HEK293 (cell line): ENCODE data around the gene SLAMF8.
A peak's percentile ranks its signal among the peaks of the same experiment; 100 is the strongest.

Experiments used
- CTCF ChIA-PET: fragments of 350-600 bp; formaldehyde crosslinking; extraction: SDS; loops from one replicate; lab custom pipeline; 2021; ENCODE audit warnings: antibody characterized with exemption; lab: Yijun Ruan, JAX
- POLR2A ChIA-PET: fragments of 300-600 bp; formaldehyde crosslinking; extraction: SDS; loops from one replicate; lab custom pipeline; 2020; ENCODE audit warnings: antibody characterized with exemption, inconsistent platforms; lab: Yijun Ruan, JAX
- H3K27ac ChIP-seq: fragments of 200-500 bp; sonication (Bioruptor generic); 2 replicates; pipeline ENCODE4 v1.5.1; 2014; ENCODE audit warnings: low read depth, low read length, control low read depth, inconsistent platforms; ENCODE audit errors: extremely low read depth
- H3K36me3 ChIP-seq, 2 experiments: fragments of 200-500 bp in 1 of 2; sonication (Bioruptor generic) in 1 of 2; 1 replicate in 1 of 2; 2 replicates in 1 of 2; pipeline ENCODE4 v1.5.1; 2014 to 2017; ENCODE audit warnings: inconsistent platforms in 2 of 2, low read length in 2 of 2; ENCODE audit not compliant: control insufficient read depth in 2 of 2, insufficient read depth in 1 of 2
- H3K4me1 ChIP-seq: fragments of 200-500 bp; sonication (Bioruptor generic); 2 replicates; pipeline ENCODE4 v1.5.1; 2014; ENCODE audit warnings: mild to moderate bottlenecking, low read length, inconsistent platforms; ENCODE audit not compliant: control insufficient read depth, insufficient read depth
- H3K4me3 ChIP-seq: 2 replicates; pipeline ENCODE4 v1.5.1; 2011; ENCODE audit warnings: low read depth, mild to moderate bottlenecking, control low read depth, low read length, moderate library complexity
- H3K9me3 ChIP-seq: fragments of 200-500 bp; sonication (Bioruptor generic); 2 replicates; pipeline ENCODE4 v1.5.1; 2014; ENCODE audit warnings: low read depth, low read length, inconsistent platforms; ENCODE audit not compliant: control insufficient read depth, insufficient read depth
- KLF9 ChIP-seq: fragments of 450-650 bp; formaldehyde crosslinking; IDR thresholded peaks from 2 replicates; pipeline ENCODE4 v1.5.1; 2016; ENCODE audit warnings: missing biosample characterization, missing genetic modification characterization, low read depth
- PRDM6 ChIP-seq: fragments of 450-650 bp; formaldehyde crosslinking; IDR thresholded peaks from 2 replicates; pipeline ENCODE4 v1.5.1; 2017; ENCODE audit warnings: missing biosample characterization, missing genetic modification characterization
- TSHZ1 ChIP-seq: fragments of 450-650 bp; formaldehyde crosslinking; IDR thresholded peaks from 2 replicates; pipeline ENCODE4 v1.5.1; 2016; ENCODE audit warnings: missing biosample characterization, missing genetic modification characterization, borderline replicate concordance
- WT1 ChIP-seq: fragments of 450-650 bp; formaldehyde crosslinking; IDR thresholded peaks from 2 replicates; pipeline ENCODE4 v1.5.1; 2016; ENCODE audit warnings: missing biosample characterization, missing genetic modification characterization
- YY2 ChIP-seq: fragments of 450-650 bp; formaldehyde crosslinking; IDR thresholded peaks from 2 replicates; pipeline ENCODE4 v1.5.1; 2016; ENCODE audit warnings: missing biosample characterization, missing genetic modification characterization
- ZNF132 ChIP-seq: fragments of 450-650 bp; formaldehyde crosslinking; IDR thresholded peaks from 2 replicates; pipeline ENCODE4 v1.5.1; 2017; ENCODE audit warnings: missing biosample characterization, missing genetic modification characterization, borderline replicate concordance
- ZNF16 ChIP-seq: fragments of 450-650 bp; formaldehyde crosslinking; IDR thresholded peaks from 2 replicates; pipeline ENCODE4 v1.5.1; 2016; ENCODE audit warnings: low read depth, missing biosample characterization, missing genetic modification characterization
- ZNF398 ChIP-seq: fragments of 450-650 bp; formaldehyde crosslinking; IDR thresholded peaks from 2 replicates; pipeline ENCODE4 v1.5.1; 2017; ENCODE audit warnings: missing biosample characterization, missing genetic modification characterization
- ZNF426 ChIP-seq: fragments of 450-650 bp; formaldehyde crosslinking; IDR thresholded peaks from 2 replicates; pipeline ENCODE4 v1.5.1; 2017; ENCODE audit warnings: missing biosample characterization, missing genetic modification characterization, mild to moderate bottlenecking, inconsistent platforms, moderate library complexity
- ZNF518A ChIP-seq: fragments of 450-650 bp; formaldehyde crosslinking; conservative IDR thresholded peaks from 2 replicates; pipeline ENCODE4 v1.5.1; 2016; ENCODE audit warnings: low read depth, missing biosample characterization, missing genetic modification characterization
- ZNF639 ChIP-seq: fragments of 450-650 bp; formaldehyde crosslinking; IDR thresholded peaks from 2 replicates; pipeline ENCODE4 v1.5.1; 2016; ENCODE audit warnings: missing biosample characterization, missing genetic modification characterization
- ZNF654 ChIP-seq: fragments of 450-650 bp; formaldehyde crosslinking; IDR thresholded peaks from 2 replicates; pipeline ENCODE4 v1.5.1; 2016; ENCODE audit warnings: low read depth, missing biosample characterization, missing genetic modification characterization
- ZNF747 ChIP-seq: fragments of 450-650 bp; formaldehyde crosslinking; IDR thresholded peaks from 2 replicates; pipeline ENCODE4 v1.5.1; 2016; ENCODE audit warnings: missing biosample characterization, missing genetic modification characterization
- ZSCAN5A ChIP-seq: fragments of 450-650 bp; formaldehyde crosslinking; IDR thresholded peaks from 2 replicates; pipeline ENCODE4 v1.5.1; 2016; ENCODE audit warnings: missing biosample characterization, missing genetic modification characterization
- ZXDB ChIP-seq: fragments of 450-650 bp; formaldehyde crosslinking; IDR thresholded peaks from 2 replicates; pipeline ENCODE4 v1.5.1; 2016; ENCODE audit warnings: missing biosample characterization, missing genetic modification characterization

The SLAMF8 gene

GRCh38 chr1:159783724-159784123 is 42.9 kb upstream of the SLAMF8 start:
- Histone ChIP-seq H3K27ac (no peak overlapping the region), H3K9me3 (no peaks in the 10 kb centered on the region)
- CTCF ChIA-PET: interaction anchor here (0.6 to 0.7 kb wide), 3 partner anchors 108 to 1656 kb away, joined by 3 read pairs; no protein-coding TSS in a partner anchor
- POLR2A ChIA-PET: no interaction called here
- TF ChIP-seq ZXDB (no peak), ZNF16 (tag by site-specific recombination) (no peak), TSHZ1 (tag by site-specific recombination) (no peak), ZNF426 (tag by site-specific recombination) (no peak), YY2 (tag by site-specific recombination) (no peak)
- TF ChIP-seq, all 188 proteins: peak for 0
- Histone ChIP-seq H3K4me1 (0 out of 2 replicates have a peak, but pooled peaks cover 4% of the 10 kb centered on the region), H3K4me3 (no peak overlapping the region), H3K36me3 (no peaks in the 10 kb centered on the region)

GRCh38 chr1:159786465-159786864 is 40.2 kb upstream of the SLAMF8 start:
- Histone ChIP-seq H3K36me3 (no peaks in the 10 kb centered on the region), H3K27ac (no peak overlapping the region), H3K4me3 (no peak overlapping the region), H3K9me3 (no peaks in the 10 kb centered on the region), H3K4me1 (0 out of 2 replicates have a peak, but pooled peaks cover 4% of the 10 kb centered on the region)
- TF ChIP-seq PRDM6: peak; percentile 23; the same call in 1 of the 2 replicates
- TF ChIP-seq KLF9 (tag by site-specific recombination): no peak
- CTCF ChIA-PET: interaction anchor here (0.6 to 2.7 kb wide), 5 partner anchors 9 to 220 kb away, joined by 3 to 16 read pairs (median 3); no protein-coding TSS in a partner anchor
- POLR2A ChIA-PET: no interaction called here

- 0 out of 2 replicates have a peak, but pooled peaks cover 4% of the 10 kb centered on the region for H3K4me1 ChIP-seq
- no peaks in the 10 kb centered on the region for H3K36me3 ChIP-seq
- no peaks in the 10 kb centered on the region for H3K9me3 ChIP-seq
- CTCF ChIA-PET: interaction anchor here (0.6 to 2.7 kb wide), 3 partner anchors 12 to 626 kb away, joined by 3 to 16 read pairs (median 7); no protein-coding TSS in a partner anchor
- no peak overlapping the region for H3K27ac ChIP-seq
- H3K4me3 ChIP-seq: no peak overlapping the region
- POLR2A ChIA-PET: no interaction called here
- no peak for TF ChIP-seq ZSCAN5A (tag by site-specific recombination)
- TF ChIP-seq ZNF747 (tag by site-specific recombination): no peak
- TF ChIP-seq ZNF398 (tag by site-specific recombination): no peak
- no peak for TF ChIP-seq ZNF654 (tag by site-specific recombination)
- TF ChIP-seq ZNF132 (tag by site-specific recombination): no peak
- no peak for TF ChIP-seq ZNF518A (tag by site-specific recombination)
- no peak for TF ChIP-seq ZNF639 (tag by site-specific recombination)
- TF ChIP-seq WT1 (tag by site-specific recombination): no peak
These were observed 39.7 kb upstream of the SLAMF8 start for GRCh38 chr1:159786966-159787365.
